MM.1S (cell line): ENCODE results near the gene DCUN1D3.

Source experiments
- DNase-seq: peaks from one replicate; pipeline ENCODE4 v3.0.0-alpha.2; 2015
- H2AFZ ChIP-seq: fragments of 300-600 bp; sonication (generic); 2 replicates; pipeline ENCODE4 v1.6.0; 2016; ENCODE audit warnings: antibody characterized with exemption, low read length
- H3F3A ChIP-seq: fragments of 300-600 bp; sonication (generic); 2 replicates; pipeline ENCODE4 v1.6.1; 2016; ENCODE audit warnings: mild to moderate bottlenecking, antibody characterized with exemption, low read length, moderate library complexity, mixed read lengths; ENCODE audit not compliant: insufficient read depth
- H3K27ac ChIP-seq: fragments of 300-600 bp; sonication (generic); 2 replicates; pipeline ENCODE4 v1.5.1; 2016; ENCODE audit warnings: mild to moderate bottlenecking, low read length
- H3K27me3 ChIP-seq: fragments of 300-600 bp; sonication (generic); replicated peaks from 2 replicates; pipeline ENCODE4 v1.6.0; 2016; ENCODE audit warnings: low read length; ENCODE audit not compliant: insufficient read depth
- H3K36me3 ChIP-seq: fragments of 300-600 bp; sonication (generic); replicated peaks from 2 replicates; pipeline ENCODE4 v1.6.1; 2016; ENCODE audit warnings: mild to moderate bottlenecking, low read length, mixed read lengths; ENCODE audit not compliant: insufficient read depth
- H3K4me1 ChIP-seq: fragments of 300-600 bp; sonication (generic); 2 replicates; pipeline ENCODE4 v1.6.1; 2016; ENCODE audit warnings: low read length, mixed read lengths
- H3K4me2 ChIP-seq: fragments of 300-600 bp; sonication (generic); 2 replicates; pipeline ENCODE4 v1.6.0; 2016; ENCODE audit warnings: low read depth, low read length
- H3K4me3 ChIP-seq: fragments of 300-600 bp; sonication (generic); 2 replicates; pipeline ENCODE4 v1.5.1; 2016; ENCODE audit warnings: low read length, mixed read lengths
- H3K79me2 ChIP-seq: fragments of 300-600 bp; sonication (generic); 2 replicates; pipeline ENCODE4 v1.6.1; 2016; ENCODE audit warnings: mixed run types, low read length, mixed read lengths
- H3K9ac ChIP-seq: fragments of 300-600 bp; sonication (generic); 2 replicates; pipeline ENCODE4 v1.6.1; 2016; ENCODE audit warnings: low read length, mixed read lengths
- H3K9me2 ChIP-seq: fragments of 300-600 bp; sonication (generic); replicated peaks from 2 replicates; pipeline ENCODE4 v1.6.1; 2016; ENCODE audit warnings: mild to moderate bottlenecking, low read length, mixed read lengths; ENCODE audit not compliant: insufficient read depth
- H3K9me3 ChIP-seq: fragments of 300-600 bp; sonication (generic); replicated peaks from 2 replicates; pipeline ENCODE4 v1.6.1; 2016; ENCODE audit warnings: mild to moderate bottlenecking, low read length, mixed read lengths; ENCODE audit not compliant: insufficient read depth
- H4K20me1 ChIP-seq: fragments of 300-600 bp; sonication (generic); 2 replicates; pipeline ENCODE4 v1.6.1; 2016; ENCODE audit warnings: mild to moderate bottlenecking, low read length, moderate library complexity, mixed read lengths; ENCODE audit not compliant: insufficient read depth
- CTCF ChIP-seq: fragments of 300-600 bp; sonication (generic); IDR thresholded peaks from 2 replicates; pipeline ENCODE4 v1.5.1; 2016; ENCODE audit warnings: antibody characterized with exemption, low read length, mixed read lengths
- EZH2 ChIP-seq: fragments of 300-600 bp; sonication (generic); optimal IDR thresholded peaks from 2 replicates; pipeline ENCODE3; 2017; ENCODE audit warnings: low read depth, mild to moderate bottlenecking, antibody characterized with exemption, low read length, mixed read lengths
- EZH2phosphoT487 ChIP-seq: fragments of 300-600 bp; sonication (generic); IDR thresholded peaks from 2 replicates; pipeline ENCODE4 v1.6.1; 2018; ENCODE audit warnings: antibody characterized with exemption, low read length

Gene DCUN1D3

GRCh38 chr16:20889625-20890275 is 10.4 kb downstream of the DCUN1D3 start:
- Histone ChIP-seq H3F3A (no peaks in the 10 kb centered on the region), H3K4me1 (no peaks in the 10 kb centered on the region), H3K9ac (no peak overlapping the region), H3K36me3 (no peaks in the 10 kb centered on the region), H2AFZ (no peak overlapping the region), H3K4me3 (no peak overlapping the region), H3K9me3 (no peaks in the 10 kb centered on the region), H3K9me2 (no peaks in the 10 kb centered on the region), H3K4me2 (no peak overlapping the region), H3K79me2 (no peaks in the 10 kb centered on the region; the same call in 1 of the 2 replicates), H4K20me1 (no peaks in the 10 kb centered on the region), H3K27me3 (no peaks in the 10 kb centered on the region), H3K27ac (no peak overlapping the region)
- DNase-seq = no peak
- TF ChIP-seq EZH2 (no peak), CTCF (no peak), EZH2phosphoT487 (no peak)

GRCh38 chr16:20887207-20887606 is 13.0 kb downstream of the DCUN1D3 start:
- H3K4me2 ChIP-seq = no peak overlapping the region
- no peaks in the 10 kb centered on the region for H3K36me3 ChIP-seq
- TF ChIP-seq EZH2phosphoT487 = no peak
- no peak for TF ChIP-seq EZH2
- TF ChIP-seq CTCF = no peak
- H3K9me3 ChIP-seq = no peaks in the 10 kb centered on the region
- H3K4me3 ChIP-seq = no peak overlapping the region
- H3K27me3 ChIP-seq = no peaks in the 10 kb centered on the region
- no peak overlapping the region for H3K9ac ChIP-seq
- H3K79me2 ChIP-seq = no peaks in the 10 kb centered on the region; the same call in 1 of the 2 replicates
- H4K20me1 ChIP-seq = no peaks in the 10 kb centered on the region
- H2AFZ ChIP-seq = no peak overlapping the region
- no peaks in the 10 kb centered on the region for H3K4me1 ChIP-seq
- H3K27ac ChIP-seq = no peak overlapping the region
- H3F3A ChIP-seq = no peaks in the 10 kb centered on the region
- H3K9me2 ChIP-seq = no peaks in the 10 kb centered on the region
- DNase-seq = no peak

GRCh38 chr16:20886320-20886719 is 13.8 kb downstream of the DCUN1D3 start:
- no peaks in the 10 kb centered on the region for H3K9me3 ChIP-seq
- no peaks in the 10 kb centered on the region for H3K9me2 ChIP-seq
- H3F3A ChIP-seq = no peaks in the 10 kb centered on the region
- no peak overlapping the region for H3K4me3 ChIP-seq
- no peaks in the 10 kb centered on the region for H4K20me1 ChIP-seq
- no peak overlapping the region for H2AFZ ChIP-seq
- H3K9ac ChIP-seq = no peak overlapping the region
- H3K4me1 ChIP-seq = no peaks in the 10 kb centered on the region
- no peaks in the 10 kb centered on the region for H3K27me3 ChIP-seq
- no peaks in the 10 kb centered on the region; the same call in 1 of the 2 replicates for H3K79me2 ChIP-seq
- TF ChIP-seq CTCF (no peak), EZH2 (no peak), EZH2phosphoT487 (no peak)
- no peak overlapping the region for H3K4me2 ChIP-seq
- no peaks in the 10 kb centered on the region for H3K36me3 ChIP-seq
- H3K27ac ChIP-seq = no peak overlapping the region
- DNase-seq = no peak
